NCI-H345 treated with DMSO at 0.1 percent for 48 hours (cell line): ENCODE results near the gene HIRA.
"Not testable (repeated sequence)": the region's sequence is repeated elsewhere in the genome, so short reads cannot be mapped to it uniquely, and the experiment has no call there.

Experiments
- DNase-seq: peaks from one replicate; lab custom pipeline; 2025; ENCODE audit not compliant: unreplicated experiment; lab: John Stamatoyannopoulos, UW

HIRA gene

DNA sequence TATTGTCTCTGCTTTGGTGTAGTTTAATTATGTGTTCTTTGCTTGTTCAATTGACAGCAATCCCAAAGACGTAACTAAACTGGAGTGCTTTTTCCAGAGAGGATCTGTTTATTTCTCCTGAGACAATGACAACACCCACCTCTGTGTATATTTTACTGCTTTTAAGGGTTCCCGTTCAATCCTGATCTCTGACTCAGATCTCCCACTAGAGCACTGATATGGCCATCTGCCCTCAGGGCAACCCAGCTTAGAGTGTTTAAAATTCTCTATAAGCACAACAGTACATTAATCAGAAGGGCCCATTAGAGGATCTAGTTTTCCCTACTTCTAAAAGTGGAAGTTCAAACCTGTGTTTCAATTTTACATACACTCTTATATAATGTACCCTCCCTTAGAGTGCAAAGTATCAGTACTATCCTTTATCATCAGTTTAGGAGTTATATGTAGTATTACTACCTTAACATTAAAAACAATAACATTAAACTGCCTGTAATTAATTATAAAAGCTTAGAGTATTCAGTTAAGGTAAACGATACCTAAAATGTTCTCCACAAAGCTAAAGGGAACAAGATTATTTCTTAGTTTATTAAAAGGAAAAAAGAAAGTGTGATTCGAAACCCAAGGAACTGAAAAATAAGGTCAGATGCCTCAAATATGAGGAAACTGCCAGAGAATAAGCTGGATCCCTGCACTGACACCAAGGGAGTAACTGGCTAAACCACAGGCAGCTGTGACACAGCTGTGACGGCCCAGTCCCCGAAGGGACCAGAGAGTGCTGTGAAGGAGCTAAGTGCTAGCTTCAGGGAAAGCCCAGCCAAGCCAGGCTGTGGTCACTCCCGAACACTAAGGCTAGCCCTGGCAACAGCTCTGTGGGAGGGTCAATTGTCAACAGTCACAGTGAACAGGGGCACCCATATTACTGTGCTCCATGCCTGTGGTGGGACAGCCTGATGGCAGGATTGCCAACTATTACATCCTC, 32.2 kb upstream of the HIRA start:
- no peak for DNase-seq

DNA sequence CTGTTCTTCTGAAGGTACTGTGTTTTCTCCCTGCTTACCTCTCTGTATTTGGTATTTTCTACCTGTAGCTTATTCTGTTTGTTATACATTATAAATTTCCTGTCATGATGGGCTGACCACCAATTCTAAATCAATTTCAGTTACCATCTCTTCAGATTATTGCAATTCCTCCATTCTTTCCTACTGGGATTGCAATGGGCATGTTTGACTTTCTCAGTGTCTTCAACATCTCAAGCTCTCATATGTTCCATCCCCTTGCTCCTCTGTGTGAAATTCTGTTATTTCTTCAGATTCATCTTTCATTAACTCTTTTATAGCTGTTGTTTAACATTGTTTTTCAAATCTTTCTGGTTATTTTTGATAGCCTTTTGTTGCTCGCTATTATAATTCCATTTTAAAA, 31.5 kb upstream of the HIRA start:
- no peak for DNase-seq

DNA sequence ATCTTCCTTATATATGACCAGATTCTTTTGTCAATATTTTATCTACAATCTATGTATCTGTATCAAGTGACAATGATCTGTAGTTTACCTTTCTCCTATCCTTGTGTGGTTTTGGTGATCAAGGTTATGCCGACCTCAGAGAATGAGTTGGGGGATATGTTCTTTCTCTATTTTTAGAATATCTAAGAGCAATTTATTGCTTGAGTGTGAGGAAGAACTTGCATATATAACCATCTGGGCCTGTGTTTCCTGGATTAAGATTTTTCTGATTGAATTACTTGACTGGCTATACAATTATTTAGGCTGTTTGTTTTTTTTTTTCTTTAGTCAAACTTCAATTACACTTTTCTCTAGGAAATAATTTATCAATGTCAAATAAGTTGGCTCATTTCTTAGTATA, 30.0 kb upstream of the HIRA start:
- DNase-seq, result no peak

DNA sequence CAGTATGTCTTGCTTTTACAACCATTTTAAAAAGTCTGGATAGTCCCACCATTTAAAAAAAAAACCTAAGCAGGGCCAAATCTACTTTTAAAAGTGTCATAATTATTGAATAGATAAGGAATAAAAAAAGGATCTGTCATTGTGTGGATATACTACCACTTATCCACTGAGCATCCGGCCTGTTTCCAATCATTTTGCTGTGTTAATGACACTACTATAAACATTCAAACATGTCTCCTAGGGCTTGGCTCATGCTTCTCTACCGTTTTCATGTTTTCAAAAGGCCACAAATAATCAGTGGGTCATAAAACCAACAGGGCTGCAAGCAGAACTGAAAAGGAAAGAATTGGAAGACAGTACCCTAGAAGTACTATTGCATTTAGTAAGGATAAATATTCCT, 28.5 kb upstream of the HIRA start:
- DNase-seq, result no peak

DNA sequence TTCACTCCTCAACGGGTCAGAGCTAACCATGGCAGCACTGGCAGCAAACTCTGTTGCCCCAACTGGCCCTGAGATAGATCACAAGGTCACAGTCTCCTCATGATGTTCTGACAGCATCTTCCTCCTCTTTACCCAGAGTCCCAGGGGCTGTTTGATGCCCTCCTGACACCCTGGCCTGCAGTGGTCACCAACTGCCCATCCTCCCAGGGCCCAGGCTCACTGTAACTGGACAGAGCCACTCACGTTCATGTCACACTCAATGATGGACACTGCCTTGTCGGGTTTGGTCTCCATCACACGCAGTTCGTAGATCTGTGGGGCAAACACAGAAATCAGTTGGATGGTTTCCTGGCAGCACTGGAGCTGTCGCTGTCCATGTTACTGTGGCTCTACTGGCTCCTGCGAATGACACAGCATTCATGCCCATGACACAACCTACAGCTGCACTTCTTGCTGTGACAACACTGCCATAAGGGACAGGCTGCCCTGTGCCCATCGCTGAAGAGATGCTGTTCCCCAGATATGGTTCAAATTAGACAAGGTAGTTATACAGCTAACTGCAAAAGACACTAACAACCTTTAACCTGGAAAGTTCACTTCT, 26.4 kb upstream of the HIRA start:
- DNase-seq, result no peak

DNA sequence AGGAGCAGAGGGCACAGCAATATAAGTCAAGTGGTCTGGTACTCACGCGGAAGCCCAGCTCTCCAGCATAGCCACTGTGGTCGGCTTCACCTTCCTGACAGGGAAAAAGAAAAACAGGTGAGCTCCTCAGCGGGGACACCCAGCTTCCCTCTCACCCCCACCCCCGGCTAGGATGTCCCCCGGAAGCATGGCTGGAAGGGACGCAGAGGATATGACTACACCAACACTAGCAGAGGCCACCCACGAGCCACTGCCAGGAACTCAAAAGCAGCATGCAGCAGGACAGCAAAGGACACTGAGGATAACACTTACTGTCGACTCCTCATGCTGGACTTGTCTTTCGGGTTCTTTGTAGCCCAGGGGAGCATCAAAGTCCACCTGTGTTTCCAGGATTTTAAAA, 25.0 kb upstream of the HIRA start:
- DNase-seq, result no peak

DNA sequence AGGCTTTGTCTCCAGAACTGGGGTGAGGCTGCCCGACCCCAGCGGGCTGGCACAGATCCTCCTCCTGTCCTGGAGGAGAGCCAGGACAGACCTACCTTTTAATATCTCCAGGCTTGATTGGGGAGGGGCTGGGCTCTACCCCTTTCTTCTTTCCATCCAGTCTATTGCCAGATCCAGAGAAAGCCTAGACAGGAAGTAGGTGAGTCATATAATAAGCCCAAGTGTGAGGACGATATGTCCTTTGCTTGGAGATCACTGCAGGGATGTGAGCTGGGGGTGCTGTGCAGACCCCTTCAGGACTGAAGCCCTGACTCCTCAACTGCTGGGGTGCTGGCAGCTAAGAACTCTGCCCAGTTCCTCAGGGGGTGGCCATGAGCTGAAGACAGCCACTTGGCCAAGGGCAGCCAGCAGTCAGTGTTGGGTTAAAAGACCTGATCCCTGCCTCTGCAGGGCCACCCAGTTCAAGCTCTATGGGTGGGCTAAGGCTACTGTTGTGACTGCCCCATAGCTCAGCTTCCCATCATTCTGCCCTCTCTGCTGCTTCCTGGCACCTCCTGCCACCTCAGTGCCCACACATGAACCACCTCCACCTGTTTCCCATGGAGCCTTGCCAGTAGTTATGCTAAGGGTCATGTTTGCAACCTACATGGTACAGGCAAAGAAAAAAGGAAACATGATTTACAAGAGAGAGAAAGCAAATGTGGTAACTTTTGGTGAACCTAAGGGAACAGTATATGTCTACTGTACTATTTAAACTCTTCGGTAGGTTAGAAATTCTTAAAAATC, 24.2 kb upstream of the HIRA start:
- no peak for DNase-seq

DNA sequence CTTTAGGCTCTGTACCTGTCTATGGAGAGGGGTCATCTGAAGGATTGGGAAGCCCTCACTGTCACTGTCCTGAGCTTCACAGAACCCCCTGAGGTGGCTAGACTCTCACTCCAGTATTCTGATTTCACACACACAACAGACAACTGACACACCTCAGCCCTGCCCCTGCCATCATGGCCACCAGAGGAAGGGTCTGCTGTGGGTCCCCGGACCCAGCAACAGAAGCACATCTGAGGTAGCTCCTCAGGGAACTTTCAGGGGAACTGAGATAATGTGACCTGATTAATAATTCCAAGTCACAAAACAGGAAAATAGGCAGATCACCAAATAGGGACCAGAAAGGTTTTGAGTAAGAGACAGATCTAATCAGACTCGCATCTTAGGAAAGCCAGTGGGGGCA, 23.5 kb upstream of the HIRA start:
- no peak for DNase-seq

DNA sequence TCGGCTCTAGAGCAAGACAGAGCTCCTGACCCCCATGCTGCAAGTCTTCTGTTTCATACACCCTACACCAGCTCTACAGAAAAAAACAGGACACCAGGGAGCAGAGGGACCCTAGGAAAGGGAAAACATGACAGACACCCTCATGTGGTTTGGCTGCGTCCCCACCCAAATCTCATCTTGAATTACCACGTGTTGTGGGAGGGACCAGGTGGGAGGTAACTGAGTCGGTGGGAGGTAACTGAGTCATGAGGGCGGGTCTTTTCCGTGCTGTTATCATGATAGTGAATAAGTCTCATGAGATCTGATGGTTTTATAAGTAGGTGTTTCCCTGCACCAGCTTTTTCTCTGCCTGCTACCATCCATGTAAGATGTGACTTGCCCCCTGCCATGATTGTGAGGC, 22.6 kb upstream of the HIRA start:
- no peak for DNase-seq

DNA sequence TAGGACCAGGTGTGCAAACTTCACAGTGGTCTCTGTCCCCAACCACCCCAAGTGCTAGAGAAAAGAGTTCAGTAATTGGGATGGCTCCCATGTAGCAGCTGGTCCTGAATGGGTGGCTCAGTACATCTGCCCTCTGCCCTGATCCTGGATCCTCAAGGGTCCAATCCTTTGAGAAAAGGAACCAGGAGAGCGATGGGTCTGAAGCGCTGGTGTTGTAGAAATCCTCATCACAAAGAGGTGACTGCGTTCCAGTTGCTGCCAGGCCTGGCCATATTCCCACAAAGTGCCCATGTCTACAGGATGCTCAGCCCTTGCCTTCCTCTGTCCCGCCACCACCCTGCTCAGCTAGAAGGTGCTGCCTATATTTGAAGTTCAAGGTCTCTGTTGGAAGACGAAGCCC, 22.2 kb upstream of the HIRA start:
- no peak for DNase-seq

DNA sequence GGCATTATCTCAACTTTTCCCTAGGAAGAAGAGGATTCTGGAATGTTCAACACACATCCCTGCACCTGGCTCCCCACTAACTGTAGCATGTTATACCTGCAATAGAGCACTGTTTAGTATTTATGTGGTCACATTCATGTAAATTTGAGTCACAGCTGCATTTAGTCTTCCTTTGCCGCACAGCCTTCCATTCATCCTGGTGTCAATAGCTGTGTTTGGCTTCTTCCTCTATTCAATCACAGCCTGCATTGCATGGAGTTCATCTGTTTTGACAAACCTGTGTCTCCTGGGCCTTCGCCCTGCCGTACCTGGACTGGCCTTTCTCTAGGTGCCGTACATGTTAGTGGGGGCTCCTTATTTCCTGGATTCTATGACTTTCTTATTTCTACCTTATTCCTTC, 20.0 kb upstream of the HIRA start:
- DNase-seq, result no peak

DNA sequence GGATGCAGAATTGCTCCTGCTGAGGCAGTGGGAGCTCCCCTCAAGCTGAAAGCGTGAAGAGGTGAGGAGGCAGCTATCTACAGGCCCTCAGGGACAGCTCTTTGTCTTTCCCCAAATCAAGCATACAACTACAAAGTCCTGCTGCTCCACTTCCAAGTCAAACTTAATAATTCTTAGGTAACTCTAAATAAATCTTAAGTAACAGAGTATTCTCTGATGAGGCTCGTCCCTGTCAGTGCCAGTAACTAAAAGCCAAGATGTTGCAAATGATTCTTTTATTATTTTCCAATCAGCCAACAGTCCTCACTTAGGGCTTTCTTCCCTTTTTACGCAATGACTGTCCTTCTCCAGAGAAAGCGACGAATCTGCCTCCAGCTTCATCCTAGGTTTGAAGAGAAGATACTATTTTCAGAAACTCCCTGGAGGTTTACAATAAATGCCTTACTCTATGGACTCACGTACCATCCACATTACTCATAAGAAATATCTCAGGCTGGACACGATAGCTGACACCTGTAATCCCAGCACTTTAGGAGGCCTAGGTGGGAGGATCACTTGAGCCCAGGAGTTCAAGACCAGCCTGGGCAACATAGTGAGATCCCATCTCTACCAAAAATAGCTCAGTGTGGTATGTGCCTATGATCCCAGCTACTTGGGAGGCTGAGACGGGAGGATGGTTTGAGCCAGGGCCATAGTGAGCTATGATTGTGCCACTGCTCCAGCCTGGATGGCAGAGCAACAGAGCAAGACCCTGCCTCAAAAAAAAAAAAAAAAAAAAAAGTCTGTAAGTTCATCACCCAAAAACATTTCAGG, 19.0 kb upstream of the HIRA start:
- DNase-seq, result no peak

DNA sequence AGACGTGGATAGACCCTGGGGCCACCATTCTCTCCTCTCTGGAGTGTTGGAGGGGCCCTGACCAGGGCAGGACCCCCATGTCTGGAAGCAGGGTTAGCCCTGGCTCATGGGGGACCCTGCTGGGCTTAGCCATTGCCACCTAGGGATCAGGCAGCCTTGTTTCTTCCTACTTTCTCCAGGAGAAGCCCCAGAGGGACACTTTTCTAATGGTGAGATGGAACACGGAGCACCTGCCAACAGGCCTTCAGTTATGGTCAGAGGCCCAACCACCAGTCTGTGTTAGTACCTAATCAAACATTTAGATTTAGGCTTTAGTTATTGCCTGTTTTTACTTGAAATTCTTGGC, 17.9 kb upstream of the HIRA start:
- no peak for DNase-seq

DNA sequence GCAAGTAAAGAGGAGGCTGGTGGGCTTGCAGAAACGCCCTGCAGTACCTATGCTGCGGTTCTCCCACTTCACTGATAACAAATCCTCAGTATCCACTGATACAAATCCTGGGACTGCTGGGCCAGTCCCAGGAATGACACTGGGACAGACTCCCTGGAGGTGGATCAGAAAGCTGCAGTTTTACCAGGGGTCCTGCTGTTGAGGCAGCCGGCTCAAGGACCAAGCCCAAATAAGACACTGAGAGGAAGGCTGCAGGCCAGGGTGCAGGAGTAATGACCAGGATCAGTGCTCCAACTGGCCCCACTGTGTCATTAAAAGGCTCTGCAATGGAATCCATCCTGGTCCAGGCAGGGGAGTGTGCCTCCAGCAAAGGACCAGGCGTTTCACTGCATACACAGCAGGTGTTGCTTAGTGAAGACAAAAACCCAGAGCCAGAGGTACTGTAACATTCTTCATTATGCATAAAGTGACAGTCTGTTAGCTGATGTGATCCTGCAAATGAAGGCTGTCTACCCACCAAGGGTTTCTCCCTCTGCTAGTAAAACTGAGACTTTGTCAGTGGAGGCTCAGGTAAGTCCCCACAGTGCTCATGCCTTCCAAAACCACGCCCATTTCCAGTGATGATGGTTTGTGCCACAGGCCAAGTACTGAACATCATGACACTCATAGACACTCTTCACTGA, 17.3 kb upstream of the HIRA start:
- DNase-seq, result no peak

DNA sequence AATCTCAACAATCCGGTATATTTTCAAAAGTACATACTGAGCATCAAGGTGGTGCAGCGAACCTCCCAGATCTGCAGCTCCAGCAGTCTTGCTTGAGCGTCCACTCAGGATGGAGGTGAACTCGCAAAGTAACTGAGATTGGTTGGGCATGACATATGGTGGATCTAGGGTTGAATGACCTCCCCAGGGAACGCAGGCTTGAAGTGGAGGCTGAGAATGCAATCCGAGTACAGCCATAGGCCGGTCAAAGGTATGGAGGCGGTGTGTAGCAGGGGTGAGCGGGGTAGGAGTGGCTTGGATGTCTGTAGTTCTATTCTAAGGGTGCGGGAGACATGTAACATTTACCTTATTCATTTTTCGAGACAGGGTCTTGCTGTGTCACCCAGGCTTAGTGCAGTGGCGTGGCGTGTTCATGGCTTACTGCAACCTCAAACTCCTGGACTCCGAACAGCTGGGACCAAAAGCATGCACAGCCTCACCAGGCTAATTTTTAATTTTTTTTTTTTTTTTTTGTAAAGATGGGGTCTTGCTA, 16.6 kb upstream of the HIRA start:
- DNase-seq, result peak; percentile 73

DNA sequence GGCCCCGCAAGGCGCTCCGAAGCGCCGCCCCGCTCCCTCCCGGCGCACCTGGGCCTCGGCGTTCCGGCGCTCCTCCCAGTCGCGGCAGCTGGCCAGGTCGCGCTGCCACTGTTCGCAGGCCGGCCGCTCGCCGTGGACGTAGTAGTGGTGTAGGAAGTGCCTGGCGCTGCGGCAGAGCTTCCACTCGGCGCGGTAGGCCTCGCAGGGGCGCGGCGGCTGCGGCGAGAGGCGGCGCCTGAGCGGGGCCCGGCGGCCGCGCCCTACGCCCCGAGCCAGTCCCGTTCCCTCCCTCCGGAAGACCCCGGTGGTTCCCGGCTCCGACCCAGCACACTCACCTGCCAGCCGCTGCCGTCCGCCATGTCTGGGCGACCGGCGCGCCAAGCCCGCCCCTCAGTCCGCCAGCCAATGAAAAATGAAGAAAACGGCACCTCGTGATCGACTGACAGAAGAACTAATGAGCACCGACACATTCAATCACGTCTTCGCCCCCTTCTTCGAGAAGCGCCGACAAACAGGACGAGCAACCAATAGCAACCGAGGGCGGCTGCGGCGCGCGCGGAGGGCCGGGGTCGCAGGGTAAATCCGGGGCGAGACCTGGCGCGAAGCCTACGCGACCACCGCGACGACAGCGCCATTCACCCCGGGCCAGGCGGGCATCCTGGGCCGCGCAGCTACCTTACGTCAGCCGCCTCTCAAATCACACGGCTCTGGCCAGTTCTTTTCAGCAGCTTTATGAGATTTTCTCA, 16.0 kb upstream of the HIRA start, which contains the start of gene C22orf39:
C22orf39 (minus strand) TSS at position 382 of the 746 bp plus-strand sequence; CDS start at position 359, 23 bp downstream.
- peak; percentile 77 for DNase-seq

DNA sequence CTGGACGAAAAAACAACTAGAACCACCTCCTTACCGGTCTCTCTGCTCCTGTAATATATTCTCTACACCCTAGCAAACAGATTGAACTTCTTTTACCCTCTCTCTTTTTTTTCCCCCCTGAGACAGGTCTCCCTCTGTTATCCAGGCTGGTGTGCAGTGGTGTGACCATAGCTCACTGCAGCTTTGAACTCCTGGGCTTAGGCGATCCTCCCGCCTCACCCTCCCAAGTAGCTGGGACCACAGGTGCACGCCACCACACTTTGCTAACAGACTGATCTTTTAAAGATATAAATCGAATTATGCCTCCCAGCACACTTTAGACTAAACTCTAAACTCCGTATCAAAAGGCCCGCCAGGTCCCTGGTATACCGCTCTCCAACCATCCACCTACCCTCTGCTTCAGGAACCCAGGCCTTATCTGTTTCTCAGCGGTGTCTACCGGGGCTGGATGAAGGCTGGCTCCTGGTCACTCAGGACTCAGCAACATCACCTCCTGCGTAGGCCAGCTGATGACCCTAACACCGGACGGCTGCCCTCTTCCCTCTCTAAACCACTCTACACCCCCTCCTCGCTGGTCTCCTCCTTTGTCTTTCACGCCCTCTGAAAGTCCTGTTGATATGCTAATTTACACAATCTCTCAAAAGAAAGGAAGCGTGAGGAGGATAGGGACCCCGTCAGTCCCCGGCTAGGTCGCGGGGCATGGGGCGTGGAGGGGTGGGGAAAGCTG, 15.2 kb upstream of the HIRA start:
- DNase-seq, result no peak

DNA sequence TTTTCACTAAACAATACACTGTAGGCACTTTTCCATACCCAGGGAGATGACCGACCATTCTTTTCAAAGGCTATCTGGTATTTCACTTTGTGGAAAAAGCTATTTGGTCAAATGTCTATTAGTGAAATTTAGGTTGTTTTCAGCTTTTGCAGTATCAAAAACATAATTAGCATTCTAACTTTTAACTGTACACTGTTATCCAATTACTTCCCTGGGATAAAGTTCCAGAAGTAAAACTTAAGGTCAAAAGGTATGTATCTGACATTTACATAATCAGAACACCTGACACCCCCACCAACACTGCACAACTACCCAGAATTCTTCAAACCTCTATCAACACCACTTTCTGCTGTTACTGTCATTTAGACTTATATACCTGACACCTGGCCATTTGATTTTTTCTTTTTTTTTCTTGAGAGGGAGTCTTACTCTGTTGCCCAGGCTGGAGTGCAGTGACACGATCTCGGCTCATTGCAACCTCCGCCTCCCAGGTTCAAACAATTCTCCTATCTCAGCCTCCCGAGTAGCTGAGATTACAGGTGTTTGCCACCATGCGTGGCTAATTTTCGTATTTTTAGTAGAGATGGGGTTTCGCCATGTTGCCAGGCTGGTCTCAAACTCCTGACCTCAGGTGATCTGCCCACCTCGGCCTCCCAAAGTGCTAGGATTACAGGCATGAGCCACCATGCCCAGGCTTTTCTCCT, 13.9 kb upstream of the HIRA start:
- DNase-seq, result not testable (repeated sequence)
